Ishikawa (cell line): ENCODE data around the gene FUT4.

Experiments used
- CEBPB ChIP-seq: IDR thresholded peaks from 2 replicates; pipeline ENCODE4 v1.6.1; 2012
- CREB1 ChIP-seq: IDR thresholded peaks from 2 replicates; pipeline ENCODE4 v1.6.1; 2012; ENCODE audit warnings: low read depth
- EGR1 ChIP-seq: IDR thresholded peaks from 2 replicates; pipeline ENCODE4 v1.6.1; 2012
- EP300 ChIP-seq: IDR thresholded peaks from 2 replicates; pipeline ENCODE4 v1.6.1; 2012; ENCODE audit warnings: borderline replicate concordance
- FOXM1 ChIP-seq: IDR thresholded peaks from 2 replicates; pipeline ENCODE4 v1.6.1; 2012; ENCODE audit warnings: low read depth, borderline replicate concordance
- NFIC ChIP-seq: IDR thresholded peaks from 2 replicates; pipeline ENCODE4 v1.6.1; 2012
- TAF1 ChIP-seq: IDR thresholded peaks from 2 replicates; pipeline ENCODE4 v1.6.1; 2012; ENCODE audit warnings: low read depth, mild to moderate bottlenecking
- TCF12 ChIP-seq: IDR thresholded peaks from 2 replicates; pipeline ENCODE4 v1.6.1; 2012; ENCODE audit warnings: low read depth
- YY1 ChIP-seq: IDR thresholded peaks from 2 replicates; pipeline ENCODE4 v1.6.1; 2012; ENCODE audit warnings: low read depth
- ZBTB7A ChIP-seq: IDR thresholded peaks from 2 replicates; pipeline ENCODE4 v1.6.1; 2012; ENCODE audit warnings: low read depth
- TF ChIP-seq, protein P1 (sequence below): IDR thresholded peaks from 2 replicates; pipeline ENCODE4 v1.6.1; 2012
- TF ChIP-seq, protein P2 (sequence below): IDR thresholded peaks from 2 replicates; pipeline ENCODE4 v1.6.1; 2012

DNA sequence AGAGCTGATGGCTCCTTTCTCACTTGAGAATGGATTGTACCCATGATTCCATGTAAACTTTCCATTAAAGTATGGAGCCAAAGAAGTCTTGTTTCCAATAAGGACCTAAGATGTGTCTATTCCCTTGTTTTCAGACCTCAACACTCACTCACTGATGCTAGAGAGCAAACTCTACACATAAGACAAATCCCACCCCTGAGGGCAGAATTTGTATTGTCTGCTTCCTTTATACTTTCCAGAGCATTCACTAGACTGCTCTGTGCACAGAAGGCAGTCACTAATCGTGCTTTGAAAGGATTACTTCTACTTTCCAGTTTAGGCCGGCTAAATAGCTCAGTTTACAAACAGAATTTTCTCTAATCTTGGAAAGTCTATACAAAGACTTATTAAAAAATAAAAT is 43.5 kb upstream of the FUT4 start:
- no peak for TF ChIP-seq NFIC
- TF ChIP-seq TAF1, result no peak
- TF ChIP-seq EP300, result no peak
- no peak for TF ChIP-seq CREB1
- no peak for TF ChIP-seq CEBPB
- TF ChIP-seq TCF12, result no peak
- TF ChIP-seq, protein P1, sequence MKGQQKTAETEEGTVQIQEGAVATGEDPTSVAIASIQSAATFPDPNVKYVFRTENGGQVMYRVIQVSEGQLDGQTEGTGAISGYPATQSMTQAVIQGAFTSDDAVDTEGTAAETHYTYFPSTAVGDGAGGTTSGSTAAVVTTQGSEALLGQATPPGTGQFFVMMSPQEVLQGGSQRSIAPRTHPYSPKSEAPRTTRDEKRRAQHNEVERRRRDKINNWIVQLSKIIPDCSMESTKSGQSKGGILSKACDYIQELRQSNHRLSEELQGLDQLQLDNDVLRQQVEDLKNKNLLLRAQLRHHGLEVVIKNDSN, result no peak
- no peak for TF ChIP-seq YY1
- TF ChIP-seq, protein P2, sequence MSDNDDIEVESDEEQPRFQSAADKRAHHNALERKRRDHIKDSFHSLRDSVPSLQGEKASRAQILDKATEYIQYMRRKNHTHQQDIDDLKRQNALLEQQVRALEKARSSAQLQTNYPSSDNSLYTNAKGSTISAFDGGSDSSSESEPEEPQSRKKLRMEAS, result no peak
- no peak for TF ChIP-seq ZBTB7A
- no peak for TF ChIP-seq FOXM1
- no peak for TF ChIP-seq EGR1
